ENCODE data around the gene BPIFB1.

- TF ChIP-seq CTCF (IDR thresholded peaks at IDR 0.05) = no peak
- TF ChIP-seq POLR2A (IDR thresholded peaks at IDR 0.05) = no peak
Observed at GRCh38 chr20:33240923-33241322, 42.1 kb upstream of the BPIFB1 start.

All from heart left ventricle (tissue), 13 donors.